Fibroblast of skin of right biceps (primary cell): ENCODE results near the gene WNT3.
A peak's percentile ranks its signal among the peaks of the same experiment; 100 is the strongest.
"Not testable (repeated sequence)": the region's sequence is repeated elsewhere in the genome, so short reads cannot be mapped to it uniquely, and the experiment has no call there.

ENCODE experiments used
- DNase-seq: peaks from one replicate; pipeline ENCODE4 v3.0.0-alpha.2; 2013

WNT3 gene

GRCh38 chr17:46782250-46782953, 36.1 kb downstream of the WNT3 start:
- peak; percentile 36 for DNase-seq

GRCh38 chr17:46780003-46780373, 38.5 kb downstream of the WNT3 start:
- DNase-seq, result no peak

GRCh38 chr17:46777943-46778915, 40.3 kb downstream of the WNT3 start:
- peak; percentile 24 for DNase-seq

- DNase-seq, result no peak
Observed at GRCh38 chr17:46776298-46777005, 42.0 kb downstream of the WNT3 start.

GRCh38 chr17:46774108-46774737, 44.3 kb downstream of the WNT3 start:
- no peak for DNase-seq

- no peak for DNase-seq
Observed at GRCh38 chr17:46773676-46774075, 44.8 kb downstream of the WNT3 start.

- DNase-seq, result no peak
Observed at GRCh38 chr17:46773221-46773605, 45.3 kb downstream of the WNT3 start.

- no peak for DNase-seq
Observed at GRCh38 chr17:46772475-46773220, 45.8 kb downstream of the WNT3 start.

GRCh38 chr17:46771561-46772474, 46.7 kb downstream of the WNT3 start:
- DNase-seq, result peak; percentile 47

- DNase-seq, result peak; percentile 64
Observed at GRCh38 chr17:46770818-46771560, 47.5 kb downstream of the WNT3 start.

- no peak for DNase-seq
Observed at GRCh38 chr17:46770439-46770817, 48.1 kb downstream of the WNT3 start.

- no peak for DNase-seq
Observed at GRCh38 chr17:46769531-46770438, 48.7 kb downstream of the WNT3 start.

GRCh38 chr17:46768896-46769295, 49.6 kb downstream of the WNT3 start:
- DNase-seq, result not testable (repeated sequence)

GRCh38 chr17:46768540-46768870, 50.0 kb downstream of the WNT3 start:
- no peak for DNase-seq

- DNase-seq, result no peak
Observed at GRCh38 chr17:46766493-46767491, 51.7 kb downstream of the WNT3 start.

GRCh38 chr17:46765453-46765852, 53.0 kb downstream of the WNT3 start:
- DNase-seq, result no peak

- peak; percentile 98 for DNase-seq
Observed at GRCh38 chr17:46764709-46765401, 53.6 kb downstream of the WNT3 start.
